ENCODE results near the gene ERN2. TPM values are rescaled to one million over a fixed set of nuclear protein-coding genes. Genes with fewer than 3 reads are reported as not detected.

Gene ERN2
- total RNA-seq, 1 donor from 2014 or later = not detected

GRCh38 chr16:23687034-23687808 lies 25.8 kb downstream of the ERN2 start:
- no peak overlapping the region for H3K27ac Mint-ChIP-seq (ENCODE audit: unreplicated experiment)
- peaks cover 19% of the 10 kb centered on the region for H3K36me3 Mint-ChIP-seq (ENCODE audit: low read depth, unreplicated experiment)
- TF ChIP-seq CTCF (IDR thresholded peaks at IDR 0.05; ENCODE audit: insufficient read depth, low read depth, low read length) = no peak
- TF ChIP-seq EZH2 (IDR thresholded peaks at IDR 0.05; ENCODE audit: insufficient read depth, low read length) = no peak

GRCh38 chr16:23683487-23683886 lies 29.5 kb downstream of the ERN2 start:
- H3K27me3 Mint-ChIP-seq (ENCODE audit: low read depth, unreplicated experiment) = no peaks in the 10 kb centered on the region
- FAIRE-seq (no peak), DNase-seq (ENCODE audit: low read depth) (no peak)
- no peaks in the 10 kb centered on the region for H3K9me3 ChIP-seq (ENCODE audit: insufficient read depth, low read depth, low read length)
- H3K9me3 Mint-ChIP-seq (ENCODE audit: unreplicated experiment) = no peaks in the 10 kb centered on the region
- no peak overlapping the region for H3K4me3 Mint-ChIP-seq (ENCODE audit: unreplicated experiment)
- peaks cover 9% of the 10 kb centered on the region for H3K4me1 Mint-ChIP-seq (ENCODE audit: low read depth, unreplicated experiment)
- H2AFZ ChIP-seq (ENCODE audit: low read depth, low read length) = no peak overlapping the region
- H3K79me2 ChIP-seq (ENCODE audit: insufficient read depth, low read length) = peaks cover 72% of the 10 kb centered on the region
- H3K4me3 ChIP-seq (ENCODE audit: insufficient read depth, low read depth, low read length) = no peak overlapping the region
- no peak overlapping the region for H3K27ac ChIP-seq (ENCODE audit: low read depth, low read length)
- no peak overlapping the region for H3K27ac Mint-ChIP-seq (ENCODE audit: unreplicated experiment)
- H3K9ac ChIP-seq (ENCODE audit: low read length) = no peak overlapping the region
- peaks cover 47% of the 10 kb centered on the region for H3K36me3 ChIP-seq (ENCODE audit: insufficient read depth, low read length)
- TF ChIP-seq EZH2 (IDR thresholded peaks at IDR 0.05; ENCODE audit: insufficient read depth, low read length) (no peak), CTCF (IDR thresholded peaks at IDR 0.05; ENCODE audit: insufficient read depth, low read depth, low read length) (no peak)
- no peaks in the 10 kb centered on the region for H3K27me3 ChIP-seq (ENCODE audit: insufficient read depth, low read length)
- H3K36me3 Mint-ChIP-seq (ENCODE audit: low read depth, unreplicated experiment) = peaks cover 17% of the 10 kb centered on the region
- no peak overlapping the region for H3K4me2 ChIP-seq (ENCODE audit: low read length)
- H3K4me1 ChIP-seq (ENCODE audit: insufficient read depth, low read length) = peaks cover 19% of the 10 kb centered on the region
- H4K20me1 ChIP-seq (ENCODE audit: insufficient read depth, low read length) = peaks cover 59% of the 10 kb centered on the region

More at GRCh38 chr16:23687034-23687808, 25.8 kb downstream of the ERN2 start:
- Mint-ChIP-seq H3K4me3 (ENCODE audit: unreplicated experiment) (no peak overlapping the region), H3K4me1 (ENCODE audit: low read depth, unreplicated experiment) (no peaks in the 10 kb centered on the region), H3K9me3 (ENCODE audit: unreplicated experiment) (no peaks in the 10 kb centered on the region), H3K27me3 (ENCODE audit: low read depth, unreplicated experiment) (no peaks in the 10 kb centered on the region)
- Histone ChIP-seq H3K4me1 (ENCODE audit: insufficient read depth, low read length) (no peaks in the 10 kb centered on the region), H3K9me3 (ENCODE audit: insufficient read depth, low read depth, low read length) (no peaks in the 10 kb centered on the region), H3K27ac (ENCODE audit: low read depth, low read length) (no peak overlapping the region), H2AFZ (ENCODE audit: low read depth, low read length) (no peak overlapping the region), H3K27me3 (ENCODE audit: insufficient read depth, low read length) (no peaks in the 10 kb centered on the region), H3K36me3 (ENCODE audit: insufficient read depth, low read length) (peaks cover 61% of the 10 kb centered on the region), H3K4me2 (ENCODE audit: low read length) (no peak overlapping the region), H3K4me3 (ENCODE audit: insufficient read depth, low read depth, low read length) (no peak overlapping the region), H4K20me1 (ENCODE audit: insufficient read depth, low read length) (peaks cover 27% of the 10 kb centered on the region), H3K79me2 (ENCODE audit: insufficient read depth, low read length) (peaks cover 36% of the 10 kb centered on the region), H3K9ac (ENCODE audit: low read length) (no peak overlapping the region)
- DNase-seq (ENCODE audit: low read depth) = no peak
- no peak for FAIRE-seq

GRCh38 chr16:23682181-23682580 lies 30.8 kb downstream of the ERN2 start:
- no peaks in the 10 kb centered on the region for H3K27me3 ChIP-seq (ENCODE audit: insufficient read depth, low read length)
- peaks cover 7% of the 10 kb centered on the region for H3K36me3 Mint-ChIP-seq (ENCODE audit: low read depth, unreplicated experiment)
- DNase-seq (ENCODE audit: low read depth) (no peak), FAIRE-seq (no peak)
- no peaks in the 10 kb centered on the region for H3K9me3 Mint-ChIP-seq (ENCODE audit: unreplicated experiment)
- peaks cover 47% of the 10 kb centered on the region for H4K20me1 ChIP-seq (ENCODE audit: insufficient read depth, low read length)
- H2AFZ ChIP-seq (ENCODE audit: low read depth, low read length) = no peak overlapping the region
- H3K4me2 ChIP-seq (ENCODE audit: low read length) = no peak overlapping the region
- H3K4me1 Mint-ChIP-seq (ENCODE audit: low read depth, unreplicated experiment) = peaks cover 9% of the 10 kb centered on the region
- no peak overlapping the region for H3K27ac ChIP-seq (ENCODE audit: low read depth, low read length)
- H3K9me3 ChIP-seq (ENCODE audit: insufficient read depth, low read depth, low read length) = no peaks in the 10 kb centered on the region
- peaks cover 23% of the 10 kb centered on the region for H3K4me1 ChIP-seq (ENCODE audit: insufficient read depth, low read length)
- H3K4me3 Mint-ChIP-seq (ENCODE audit: unreplicated experiment) = no peak overlapping the region
- H3K27me3 Mint-ChIP-seq (ENCODE audit: low read depth, unreplicated experiment) = no peaks in the 10 kb centered on the region
- no peak overlapping the region for H3K27ac Mint-ChIP-seq (ENCODE audit: unreplicated experiment)
- H3K36me3 ChIP-seq (ENCODE audit: insufficient read depth, low read length) = peaks cover 36% of the 10 kb centered on the region
- H3K4me3 ChIP-seq (ENCODE audit: insufficient read depth, low read depth, low read length) = no peak overlapping the region
- TF ChIP-seq EZH2 (IDR thresholded peaks at IDR 0.05; ENCODE audit: insufficient read depth, low read length) = no peak
- H3K79me2 ChIP-seq (ENCODE audit: insufficient read depth, low read length) = peaks cover 67% of the 10 kb centered on the region
- H3K9ac ChIP-seq (ENCODE audit: low read length) = no peak overlapping the region
